LNCaP clone FGC (cell line): Measurements from ENCODE around the gene BHMT.

Source experiments
- DNase-seq: peaks from one replicate; pipeline ENCODE4 v3.0.0-alpha.2; 2011; ENCODE audit warnings: low read depth
- H3K4me3 ChIP-seq: 2 replicates; pipeline ENCODE4 v1.5.1; 2011; ENCODE audit warnings: mild to moderate bottlenecking, low read depth, low read length, control low read depth
- TF ChIP-seq, protein P1 (sequence below): IDR thresholded peaks from 2 replicates; pipeline ENCODE4 v1.5.1; 2012; ENCODE audit warnings: mild to moderate bottlenecking; ENCODE audit not compliant: control insufficient read depth, insufficient read depth; ENCODE audit errors: extremely low read depth

Gene BHMT

DNA sequence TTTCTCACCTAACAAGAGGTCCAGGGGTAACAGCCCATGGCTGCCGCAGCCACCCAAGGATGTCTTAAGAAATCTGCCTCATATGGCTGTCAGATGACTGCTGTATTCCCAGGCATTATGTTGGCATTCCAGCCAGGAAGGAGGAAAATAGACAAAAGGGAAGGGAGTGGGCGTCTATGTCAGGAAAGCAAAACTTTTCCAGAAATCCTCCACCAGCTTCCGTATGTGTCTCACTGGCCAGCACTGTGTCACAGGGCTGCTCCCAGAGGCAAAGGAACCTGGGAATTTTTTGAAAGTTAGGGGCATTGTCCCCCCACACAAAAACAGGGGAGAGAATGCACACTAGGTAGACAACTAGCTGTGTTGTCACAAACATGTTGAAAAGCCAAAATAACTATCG lies 34.8 kb upstream of the BHMT start:
- TF ChIP-seq, protein P1, sequence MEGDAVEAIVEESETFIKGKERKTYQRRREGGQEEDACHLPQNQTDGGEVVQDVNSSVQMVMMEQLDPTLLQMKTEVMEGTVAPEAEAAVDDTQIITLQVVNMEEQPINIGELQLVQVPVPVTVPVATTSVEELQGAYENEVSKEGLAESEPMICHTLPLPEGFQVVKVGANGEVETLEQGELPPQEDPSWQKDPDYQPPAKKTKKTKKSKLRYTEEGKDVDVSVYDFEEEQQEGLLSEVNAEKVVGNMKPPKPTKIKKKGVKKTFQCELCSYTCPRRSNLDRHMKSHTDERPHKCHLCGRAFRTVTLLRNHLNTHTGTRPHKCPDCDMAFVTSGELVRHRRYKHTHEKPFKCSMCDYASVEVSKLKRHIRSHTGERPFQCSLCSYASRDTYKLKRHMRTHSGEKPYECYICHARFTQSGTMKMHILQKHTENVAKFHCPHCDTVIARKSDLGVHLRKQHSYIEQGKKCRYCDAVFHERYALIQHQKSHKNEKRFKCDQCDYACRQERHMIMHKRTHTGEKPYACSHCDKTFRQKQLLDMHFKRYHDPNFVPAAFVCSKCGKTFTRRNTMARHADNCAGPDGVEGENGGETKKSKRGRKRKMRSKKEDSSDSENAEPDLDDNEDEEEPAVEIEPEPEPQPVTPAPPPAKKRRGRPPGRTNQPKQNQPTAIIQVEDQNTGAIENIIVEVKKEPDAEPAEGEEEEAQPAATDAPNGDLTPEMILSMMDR, result no peak
- no peak overlapping the region for H3K4me3 ChIP-seq
- no peak for DNase-seq

DNA sequence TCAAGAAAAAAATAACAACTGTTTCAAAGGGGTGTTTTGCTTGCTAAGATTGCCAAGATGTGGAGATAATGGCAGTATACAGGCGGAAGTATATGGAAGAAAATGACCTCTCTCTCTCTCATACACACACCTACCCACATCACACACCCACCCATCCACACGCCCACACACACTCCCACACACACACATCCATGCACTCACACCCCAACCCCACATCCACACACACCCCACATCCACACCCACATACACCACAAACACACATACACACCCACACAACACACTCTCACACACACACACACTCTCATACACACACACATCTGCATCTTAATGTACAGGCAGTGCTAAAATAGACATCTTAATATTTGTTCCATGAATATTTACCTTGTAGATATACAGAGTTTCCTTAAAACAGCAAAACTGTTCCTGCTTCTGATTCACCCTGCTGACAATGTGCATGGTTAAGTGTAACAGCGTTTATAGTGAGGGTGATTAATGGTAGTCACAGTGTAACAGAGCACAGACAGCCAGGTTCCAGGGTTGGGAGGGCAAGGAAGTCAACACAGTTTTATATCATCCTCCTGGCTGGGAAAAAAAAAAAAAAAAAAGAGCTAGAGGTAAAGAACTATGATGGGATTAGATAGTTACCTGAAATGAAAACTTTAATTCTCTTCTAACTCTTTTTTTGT lies 33.8 kb upstream of the BHMT start:
- TF ChIP-seq, protein P1, result no peak
- no peak for DNase-seq
- no peak overlapping the region for H3K4me3 ChIP-seq

DNA sequence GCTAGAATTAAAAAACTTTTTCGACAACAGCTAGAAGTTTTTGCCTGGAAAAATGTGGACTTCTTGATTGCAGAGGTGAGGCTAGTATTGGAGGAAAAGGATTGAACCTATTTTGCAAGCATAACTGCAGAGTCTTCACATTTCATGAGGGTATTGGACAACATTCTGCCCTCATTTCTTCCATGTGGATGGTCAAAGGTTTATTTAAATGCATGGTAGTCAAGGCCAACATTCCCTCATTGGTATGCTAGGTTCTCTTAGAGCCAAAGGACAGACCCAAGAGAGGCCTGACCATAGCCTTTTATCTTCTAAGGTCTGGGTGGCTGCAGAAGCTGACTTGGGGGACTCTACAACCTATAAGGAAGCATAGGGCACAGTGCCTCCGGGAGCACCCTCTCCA lies 30.8 kb upstream of the BHMT start:
- TF ChIP-seq, protein P1, result no peak
- no peak for DNase-seq

DNA sequence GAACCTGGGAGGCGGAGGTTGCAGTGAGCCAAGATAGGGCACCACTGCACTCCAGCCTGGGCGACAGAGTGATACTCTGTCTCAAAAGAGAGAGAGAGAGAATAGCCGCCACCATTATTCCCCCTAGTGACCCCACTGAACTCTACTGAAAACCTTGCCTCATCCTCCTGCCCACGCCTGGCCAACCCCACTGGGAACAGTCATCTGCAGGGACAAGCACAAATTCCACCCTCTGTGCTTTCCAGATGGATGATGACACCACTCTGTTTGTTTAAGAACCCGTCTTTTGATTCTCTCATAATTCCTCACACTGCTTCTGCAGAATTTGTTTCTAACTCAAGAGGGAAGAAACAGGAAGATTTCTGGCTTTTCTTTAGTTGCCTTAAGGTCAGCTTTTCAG lies 29.8 kb upstream of the BHMT start:
- no peak overlapping the region for H3K4me3 ChIP-seq
- peak; percentile 13 for DNase-seq
- TF ChIP-seq, protein P1, result no peak

More for the DNA sequence above, 30.8 kb upstream of the BHMT start:
- no peak overlapping the region for H3K4me3 ChIP-seq

DNA sequence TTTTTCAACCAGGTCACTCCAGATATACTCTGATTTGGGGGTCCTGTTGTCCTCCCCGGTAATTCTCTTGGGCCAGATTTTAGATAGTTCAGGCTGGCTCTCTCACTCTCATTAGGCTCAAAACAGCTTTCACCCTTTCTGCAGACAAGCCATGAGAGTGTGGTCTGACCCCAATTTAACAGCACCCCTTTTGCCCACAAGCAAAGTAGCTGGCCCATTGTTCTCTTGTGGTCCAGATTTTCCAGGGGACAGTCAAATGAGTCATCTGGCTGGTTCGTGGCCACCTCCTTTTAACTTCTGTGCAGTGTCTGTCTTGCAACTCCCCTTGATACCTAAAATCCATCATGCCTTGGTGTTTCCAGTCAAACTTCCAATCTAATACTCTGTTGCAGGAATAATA lies 25.5 kb upstream of the BHMT start:
- DNase-seq, result no peak
- TF ChIP-seq, protein P1, result no peak
- H3K4me3 ChIP-seq, result no peak overlapping the region

DNA sequence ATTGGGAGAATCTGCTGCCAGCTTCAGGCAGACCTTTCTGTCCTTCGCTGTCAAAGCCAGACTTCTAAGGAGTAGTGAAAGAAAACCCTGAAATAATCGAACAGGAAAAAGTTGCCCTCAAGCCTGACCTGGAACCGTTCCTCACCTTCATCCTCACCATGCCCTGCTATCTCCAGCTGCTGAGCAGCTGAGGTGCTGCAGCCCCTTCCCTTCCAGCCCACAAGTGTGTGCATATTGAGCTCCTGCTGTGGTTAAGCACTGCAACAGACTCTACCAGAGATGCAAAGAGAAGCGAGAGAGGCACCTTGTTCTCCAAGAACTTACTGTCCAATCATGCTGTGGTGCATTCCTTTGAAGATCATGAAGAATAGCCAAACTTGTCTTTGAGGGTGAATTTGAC lies 23.1 kb upstream of the BHMT start:
- H3K4me3 ChIP-seq, result no peak overlapping the region
- DNase-seq, result no peak
- TF ChIP-seq, protein P1, result no peak

DNA sequence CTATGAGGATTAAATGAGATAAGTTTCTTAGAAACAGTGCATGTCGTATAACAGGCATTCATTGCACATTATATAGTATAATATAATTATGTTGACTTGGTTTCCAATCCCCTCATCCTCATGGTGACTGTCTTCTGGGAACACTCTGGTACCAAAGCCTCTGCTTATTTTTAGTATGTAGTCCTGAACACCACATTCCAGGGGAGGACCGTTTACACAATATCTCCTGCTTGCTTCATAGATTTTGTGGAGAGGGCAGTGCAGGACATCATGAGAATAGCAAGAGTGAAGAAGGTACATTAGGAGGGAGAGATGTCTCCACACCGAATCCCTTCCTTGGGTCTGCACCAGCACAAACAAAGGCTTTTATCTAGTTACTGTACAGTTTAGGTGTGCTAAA lies 20.5 kb upstream of the BHMT start:
- no peak overlapping the region for H3K4me3 ChIP-seq
- TF ChIP-seq, protein P1, result no peak
- DNase-seq, result no peak
